Activated T-helper 1 cell treated with anti-CD3 and anti-CD28 coated beads, Interleukin-12 subunit alpha, Interleukin-12 subunit beta, Interleukin-2, Interleukin-4 antibody, amounts not matched to agents 30 ng/mL and 10 ng/mL and 1 ng/mL, durations not matched to agents 14 hours and 24 hours and 36 hours (primary cell): ENCODE data around the gene BCDIN3D. TPM values are rescaled to one million over a fixed set of nuclear protein-coding genes. Genes with fewer than 3 reads are reported as not detected.
"Not testable (repeated sequence)": the region's sequence is repeated elsewhere in the genome, so short reads cannot be mapped to it uniquely, and the experiment has no call there.

Source experiments
- DNase-seq: peaks from one replicate; pipeline ENCODE4 v3.0.0; 2021; ENCODE audit warnings: low spot score
- H3K27ac Mint-ChIP-seq: one replicate; pipeline ENCODE4 v1.8.0; 2021; ENCODE audit warnings: mild to moderate bottlenecking, mixed read lengths
- H3K27me3 Mint-ChIP-seq: one replicate; pipeline ENCODE4 v1.8.0; 2022; ENCODE audit warnings: mild to moderate bottlenecking, moderate library complexity, mixed read lengths; ENCODE audit not compliant: insufficient read depth
- H3K36me3 Mint-ChIP-seq: one replicate; pipeline ENCODE4 v1.8.0; 2021; ENCODE audit warnings: low read depth, mixed read lengths
- H3K4me1 Mint-ChIP-seq: one replicate; pipeline ENCODE4 v1.8.0; 2021; ENCODE audit warnings: low read depth, mixed read lengths
- H3K4me3 Mint-ChIP-seq: one replicate; pipeline ENCODE4 v1.8.0; 2021; ENCODE audit warnings: mild to moderate bottlenecking, moderate library complexity, mixed read lengths
- H3K9me3 Mint-ChIP-seq: one replicate; pipeline ENCODE4 v1.8.0; 2021; ENCODE audit warnings: mixed read lengths
- intact Hi-C: fragments of 100-400 bp; cut with micrococcal nuclease; formaldehyde crosslinking; loops from one replicate; pipeline ENCODE4 v1.15.1; 2024
- total RNA-seq: library from RNA; stranded (reverse); gene quantifications from 2 replicates; pipeline ENCODE4 v1.2.3, GENCODE V29; 2022

BCDIN3D gene
- total RNA-seq, 1 donor from 2014 or later, result 3.6 TPM

GRCh38 chr12:49872381-49872780 is 29.5 kb upstream of the BCDIN3D start:
- Mint-ChIP-seq H3K4me1 (no peaks in the 10 kb centered on the region), H3K4me3 (no peak overlapping the region), H3K9me3 (no peaks in the 10 kb centered on the region), H3K27me3 (peaks cover 6% of the 10 kb centered on the region), H3K27ac (no peak overlapping the region), H3K36me3 (no peaks in the 10 kb centered on the region)
- no peak for DNase-seq
- intact Hi-C loops, result no loop called here

GRCh38 chr12:49871811-49872251 is 28.9 kb upstream of the BCDIN3D start:
- H3K36me3 Mint-ChIP-seq, DNase-seq, intact Hi-C loops, H3K4me3 Mint-ChIP-seq, H3K4me1 Mint-ChIP-seq, H3K9me3 Mint-ChIP-seq, H3K27ac Mint-ChIP-seq, H3K27me3 Mint-ChIP-seq: not testable (repeated sequence)

- H3K4me3 Mint-ChIP-seq, result no peak overlapping the region
- H3K9me3 Mint-ChIP-seq, result no peaks in the 10 kb centered on the region
- no peaks in the 10 kb centered on the region for H3K36me3 Mint-ChIP-seq
- H3K4me1 Mint-ChIP-seq, result no peaks in the 10 kb centered on the region
- intact Hi-C loops, result no loop called here
- no peak overlapping the region for H3K27ac Mint-ChIP-seq
- no peak for DNase-seq
- peaks cover 6% of the 10 kb centered on the region for H3K27me3 Mint-ChIP-seq
These were observed 28.3 kb upstream of the BCDIN3D start for GRCh38 chr12:49871263-49871561.

GRCh38 chr12:49870501-49871262 is 27.8 kb upstream of the BCDIN3D start:
- H3K27ac Mint-ChIP-seq, result no peak overlapping the region
- no peaks in the 10 kb centered on the region for H3K36me3 Mint-ChIP-seq
- H3K9me3 Mint-ChIP-seq, result no peaks in the 10 kb centered on the region
- no peak overlapping the region for H3K4me3 Mint-ChIP-seq
- no peaks in the 10 kb centered on the region for H3K4me1 Mint-ChIP-seq
- intact Hi-C loops, result no loop called here
- H3K27me3 Mint-ChIP-seq, result peaks cover 6% of the 10 kb centered on the region
- DNase-seq, result no peak

GRCh38 chr12:49869816-49870500 is 27.1 kb upstream of the BCDIN3D start:
- no peak overlapping the region for H3K4me3 Mint-ChIP-seq

GRCh38 chr12:49868952-49869815 is 26.3 kb upstream of the BCDIN3D start:
- Mint-ChIP-seq H3K4me1 (no peaks in the 10 kb centered on the region), H3K9me3 (no peaks in the 10 kb centered on the region), H3K27ac (no peak overlapping the region), H3K36me3 (no peaks in the 10 kb centered on the region), H3K4me3 (no peak overlapping the region), H3K27me3 (peaks cover 5% of the 10 kb centered on the region)
- intact Hi-C loops, result no loop called here
- DNase-seq, result no peak

More at GRCh38 chr12:49869816-49870500, 27.1 kb upstream of the BCDIN3D start:
- Mint-ChIP-seq H3K27ac (no peak overlapping the region), H3K27me3 (peaks cover 6% of the 10 kb centered on the region), H3K9me3 (no peaks in the 10 kb centered on the region), H3K36me3 (no peaks in the 10 kb centered on the region), H3K4me1 (no peaks in the 10 kb centered on the region)
- intact Hi-C loops, result no loop called here
- DNase-seq, result no peak

GRCh38 chr12:49868449-49868848 is 25.5 kb upstream of the BCDIN3D start:
- no peaks in the 10 kb centered on the region for H3K36me3 Mint-ChIP-seq
- H3K4me3 Mint-ChIP-seq, result no peak overlapping the region
- intact Hi-C loops, result no loop called here
- no peaks in the 10 kb centered on the region for H3K4me1 Mint-ChIP-seq
- H3K27ac Mint-ChIP-seq, result no peak overlapping the region
- DNase-seq, result no peak
- no peaks in the 10 kb centered on the region for H3K9me3 Mint-ChIP-seq
- peaks cover 6% of the 10 kb centered on the region for H3K27me3 Mint-ChIP-seq

- peaks cover 7% of the 10 kb centered on the region for H3K27me3 Mint-ChIP-seq
- H3K36me3 Mint-ChIP-seq, result no peaks in the 10 kb centered on the region
- DNase-seq, result no peak
- no peaks in the 10 kb centered on the region for H3K4me1 Mint-ChIP-seq
- no peak overlapping the region for H3K27ac Mint-ChIP-seq
- intact Hi-C loops, result loop anchor here (1.0 kb wide), 4 partner anchors 78 to 189 kb away; no protein-coding TSS in a partner anchor
- no peak overlapping the region for H3K4me3 Mint-ChIP-seq
- H3K9me3 Mint-ChIP-seq, result no peaks in the 10 kb centered on the region
These were observed 24.9 kb upstream of the BCDIN3D start for GRCh38 chr12:49867570-49868341.

- no peaks in the 10 kb centered on the region for H3K36me3 Mint-ChIP-seq
- no peaks in the 10 kb centered on the region for H3K9me3 Mint-ChIP-seq
- intact Hi-C loops, result loop anchor here (1.0 kb wide), 4 partner anchors 78 to 189 kb away; no protein-coding TSS in a partner anchor
- H3K4me1 Mint-ChIP-seq, result no peaks in the 10 kb centered on the region
- H3K4me3 Mint-ChIP-seq, result no peak overlapping the region
- peak; percentile 65 for DNase-seq
- peaks cover 7% of the 10 kb centered on the region for H3K27me3 Mint-ChIP-seq
- H3K27ac Mint-ChIP-seq, result no peak overlapping the region
These were observed 24.1 kb upstream of the BCDIN3D start for GRCh38 chr12:49866859-49867569.

- Mint-ChIP-seq H3K27me3 (peaks cover 7% of the 10 kb centered on the region), H3K4me1 (no peaks in the 10 kb centered on the region), H3K36me3 (no peaks in the 10 kb centered on the region), H3K27ac (no peak overlapping the region), H3K9me3 (no peaks in the 10 kb centered on the region), H3K4me3 (no peak overlapping the region)
- DNase-seq, result no peak
- intact Hi-C loops, result no loop called here
These were observed 22.9 kb upstream of the BCDIN3D start for GRCh38 chr12:49865782-49866135.

- DNase-seq, result no peak
- intact Hi-C loops, result no loop called here
- Mint-ChIP-seq H3K27ac (no peak overlapping the region), H3K27me3 (peaks cover 7% of the 10 kb centered on the region), H3K9me3 (no peaks in the 10 kb centered on the region), H3K36me3 (no peaks in the 10 kb centered on the region), H3K4me1 (no peaks in the 10 kb centered on the region), H3K4me3 (no peak overlapping the region)
These were observed 22.3 kb upstream of the BCDIN3D start for GRCh38 chr12:49865109-49865781.

GRCh38 chr12:49864798-49865090 is 21.8 kb upstream of the BCDIN3D start:
- DNase-seq, result no peak
- no peaks in the 10 kb centered on the region for H3K9me3 Mint-ChIP-seq
- H3K27ac Mint-ChIP-seq, result no peak overlapping the region
- no peaks in the 10 kb centered on the region for H3K36me3 Mint-ChIP-seq
- peaks cover 7% of the 10 kb centered on the region for H3K27me3 Mint-ChIP-seq
- no peak overlapping the region for H3K4me3 Mint-ChIP-seq
- no peaks in the 10 kb centered on the region for H3K4me1 Mint-ChIP-seq
- intact Hi-C loops, result no loop called here
